ENCODE results near the gene USP48.
"Not testable (repeated sequence)": the region's sequence is repeated elsewhere in the genome, so short reads cannot be mapped to it uniquely, and the experiment has no call there.

Gene USP48

GRCh38 chr1:21782868-21783678, at the start of gene USP48:
USP48 (minus strand) TSS chr1:21783149; CDS start chr1:21782957, 192 bp downstream.
- peak; percentile 97 for DNase-seq (ENCODE audit: low spot score)

- no peak for DNase-seq (ENCODE audit: low spot score)
Measured at GRCh38 chr1:21831454-21831970, 48.6 kb upstream of the USP48 start.

GRCh38 chr1:21830792-21831453, 48.0 kb upstream of the USP48 start:
- DNase-seq (ENCODE audit: low spot score): no peak

GRCh38 chr1:21829294-21829693, 46.3 kb upstream of the USP48 start:
- DNase-seq (ENCODE audit: low spot score): no peak

- DNase-seq (ENCODE audit: low spot score): no peak
Measured at GRCh38 chr1:21828506-21829210, 45.7 kb upstream of the USP48 start.

GRCh38 chr1:21828075-21828474, 45.1 kb upstream of the USP48 start:
- DNase-seq (ENCODE audit: low spot score): no peak

GRCh38 chr1:21827141-21827679, 44.3 kb upstream of the USP48 start:
- no peak for DNase-seq (ENCODE audit: low spot score)

GRCh38 chr1:21826694-21827093, 43.7 kb upstream of the USP48 start:
- not testable (repeated sequence) for DNase-seq (ENCODE audit: low spot score)

GRCh38 chr1:21825393-21825792, 42.4 kb upstream of the USP48 start:
- DNase-seq (ENCODE audit: low spot score): no peak

GRCh38 chr1:21824926-21825325, 42.0 kb upstream of the USP48 start:
- DNase-seq (ENCODE audit: low spot score): no peak

- no peak for DNase-seq (ENCODE audit: low spot score)
Measured at GRCh38 chr1:21823980-21824702, 41.2 kb upstream of the USP48 start.

- no peak for DNase-seq (ENCODE audit: low spot score)
Measured at GRCh38 chr1:21823206-21823979, 40.4 kb upstream of the USP48 start.

GRCh38 chr1:21822349-21822748, 39.4 kb upstream of the USP48 start:
- no peak for DNase-seq (ENCODE audit: low spot score)

- peak; percentile 20 for DNase-seq (ENCODE audit: low spot score)
Measured at GRCh38 chr1:21821385-21822019, 38.6 kb upstream of the USP48 start.

GRCh38 chr1:21820597-21821232, 37.8 kb upstream of the USP48 start:
- DNase-seq (ENCODE audit: low spot score): no peak

GRCh38 chr1:21818656-21819055, 35.7 kb upstream of the USP48 start:
- DNase-seq (ENCODE audit: low spot score): peak; percentile 89

- no peak for DNase-seq (ENCODE audit: low spot score)
Measured at GRCh38 chr1:21816602-21817302, 33.8 kb upstream of the USP48 start.

GRCh38 chr1:21815724-21816321, 32.9 kb upstream of the USP48 start:
- no peak for DNase-seq (ENCODE audit: low spot score)
